ENCODE results near the gene FAM161A. TPM values are rescaled to one million over a fixed set of nuclear protein-coding genes. Genes with fewer than 3 reads are reported as not detected.
"Not testable (repeated sequence)": the region's sequence is repeated elsewhere in the genome, so short reads cannot be mapped to it uniquely, and the experiment has no call there.

Gene FAM161A
- total RNA-seq, 1 experiment from 2014 or later, result 10.1 TPM

DNA sequence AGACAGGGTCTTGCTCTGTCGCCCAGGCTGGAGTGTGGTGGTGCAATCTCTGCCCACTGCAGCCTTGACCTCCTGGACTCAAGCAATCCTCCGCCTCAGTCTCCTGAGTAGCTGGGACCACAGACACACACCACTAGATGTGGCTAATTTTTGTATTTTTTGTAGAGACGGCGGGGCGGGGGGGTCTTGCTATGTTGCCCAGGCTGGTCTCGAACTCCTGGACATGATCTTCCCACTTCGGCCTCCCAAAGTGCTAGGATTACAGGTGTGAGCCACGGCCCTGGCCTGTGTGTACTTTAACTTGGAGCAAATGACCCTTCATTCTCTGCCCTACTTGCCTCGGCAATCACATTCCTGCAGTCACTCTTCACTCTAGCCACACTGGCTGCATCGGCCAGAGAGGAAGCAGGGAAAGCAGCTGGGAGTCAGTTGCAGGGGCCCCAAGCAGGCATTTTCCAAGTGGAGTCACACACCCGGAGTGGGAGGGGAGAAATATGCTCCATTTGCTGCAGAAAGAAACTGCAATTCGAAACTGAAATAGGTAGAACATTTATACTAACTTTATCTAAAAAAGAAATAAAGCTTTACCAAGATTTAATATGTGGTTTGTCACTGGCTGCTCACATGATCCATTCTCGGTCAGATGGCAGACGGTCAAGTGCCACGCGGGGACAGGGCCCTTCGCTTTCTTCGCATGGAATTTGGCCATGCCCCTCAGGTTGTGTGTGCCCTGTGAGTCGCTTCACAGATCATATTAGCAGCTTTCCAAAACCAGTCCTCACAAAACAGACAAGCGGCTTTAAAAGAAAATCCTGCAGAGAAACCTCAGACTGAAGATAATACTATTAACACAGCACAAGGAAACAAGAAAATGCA is 37.1 kb downstream of the FAM161A start:
- no peak for ATAC-seq
- ChIA-PET CTCF (no interaction called here), POLR2A (no interaction called here)
- H3K9me3 ChIP-seq (ENCODE audit: control insufficient read depth, insufficient read depth, low read depth, low read length), result no peaks in the 10 kb centered on the region
- H3K27me3 ChIP-seq (ENCODE audit: control insufficient read depth, insufficient read depth, low read length), result no peaks in the 10 kb centered on the region; the same call in 1 of the 2 replicates
- TF ChIP-seq POLR2AphosphoS5 (IDR thresholded peaks at IDR 0.05; ENCODE audit: low read depth, low read length), result no peak
- no peak for TF ChIP-seq TCF7L2 (IDR thresholded peaks at IDR 0.05; ENCODE audit: low read depth, low read length)
- TF ChIP-seq, protein P1, sequence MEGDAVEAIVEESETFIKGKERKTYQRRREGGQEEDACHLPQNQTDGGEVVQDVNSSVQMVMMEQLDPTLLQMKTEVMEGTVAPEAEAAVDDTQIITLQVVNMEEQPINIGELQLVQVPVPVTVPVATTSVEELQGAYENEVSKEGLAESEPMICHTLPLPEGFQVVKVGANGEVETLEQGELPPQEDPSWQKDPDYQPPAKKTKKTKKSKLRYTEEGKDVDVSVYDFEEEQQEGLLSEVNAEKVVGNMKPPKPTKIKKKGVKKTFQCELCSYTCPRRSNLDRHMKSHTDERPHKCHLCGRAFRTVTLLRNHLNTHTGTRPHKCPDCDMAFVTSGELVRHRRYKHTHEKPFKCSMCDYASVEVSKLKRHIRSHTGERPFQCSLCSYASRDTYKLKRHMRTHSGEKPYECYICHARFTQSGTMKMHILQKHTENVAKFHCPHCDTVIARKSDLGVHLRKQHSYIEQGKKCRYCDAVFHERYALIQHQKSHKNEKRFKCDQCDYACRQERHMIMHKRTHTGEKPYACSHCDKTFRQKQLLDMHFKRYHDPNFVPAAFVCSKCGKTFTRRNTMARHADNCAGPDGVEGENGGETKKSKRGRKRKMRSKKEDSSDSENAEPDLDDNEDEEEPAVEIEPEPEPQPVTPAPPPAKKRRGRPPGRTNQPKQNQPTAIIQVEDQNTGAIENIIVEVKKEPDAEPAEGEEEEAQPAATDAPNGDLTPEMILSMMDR (IDR thresholded peaks at IDR 0.05), result no peak
- TF ChIP-seq, protein P2, sequence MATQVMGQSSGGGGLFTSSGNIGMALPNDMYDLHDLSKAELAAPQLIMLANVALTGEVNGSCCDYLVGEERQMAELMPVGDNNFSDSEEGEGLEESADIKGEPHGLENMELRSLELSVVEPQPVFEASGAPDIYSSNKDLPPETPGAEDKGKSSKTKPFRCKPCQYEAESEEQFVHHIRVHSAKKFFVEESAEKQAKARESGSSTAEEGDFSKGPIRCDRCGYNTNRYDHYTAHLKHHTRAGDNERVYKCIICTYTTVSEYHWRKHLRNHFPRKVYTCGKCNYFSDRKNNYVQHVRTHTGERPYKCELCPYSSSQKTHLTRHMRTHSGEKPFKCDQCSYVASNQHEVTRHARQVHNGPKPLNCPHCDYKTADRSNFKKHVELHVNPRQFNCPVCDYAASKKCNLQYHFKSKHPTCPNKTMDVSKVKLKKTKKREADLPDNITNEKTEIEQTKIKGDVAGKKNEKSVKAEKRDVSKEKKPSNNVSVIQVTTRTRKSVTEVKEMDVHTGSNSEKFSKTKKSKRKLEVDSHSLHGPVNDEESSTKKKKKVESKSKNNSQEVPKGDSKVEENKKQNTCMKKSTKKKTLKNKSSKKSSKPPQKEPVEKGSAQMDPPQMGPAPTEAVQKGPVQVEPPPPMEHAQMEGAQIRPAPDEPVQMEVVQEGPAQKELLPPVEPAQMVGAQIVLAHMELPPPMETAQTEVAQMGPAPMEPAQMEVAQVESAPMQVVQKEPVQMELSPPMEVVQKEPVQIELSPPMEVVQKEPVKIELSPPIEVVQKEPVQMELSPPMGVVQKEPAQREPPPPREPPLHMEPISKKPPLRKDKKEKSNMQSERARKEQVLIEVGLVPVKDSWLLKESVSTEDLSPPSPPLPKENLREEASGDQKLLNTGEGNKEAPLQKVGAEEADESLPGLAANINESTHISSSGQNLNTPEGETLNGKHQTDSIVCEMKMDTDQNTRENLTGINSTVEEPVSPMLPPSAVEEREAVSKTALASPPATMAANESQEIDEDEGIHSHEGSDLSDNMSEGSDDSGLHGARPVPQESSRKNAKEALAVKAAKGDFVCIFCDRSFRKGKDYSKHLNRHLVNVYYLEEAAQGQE (IDR thresholded peaks at IDR 0.05; ENCODE audit: insufficient read depth in 1 of 2, low read depth in 2 of 2, low read length in 1 of 2), result no peak
- TF ChIP-seq SIN3A (IDR thresholded peaks at IDR 0.05; ENCODE audit: borderline replicate concordance, insufficient read depth, low read depth, low read length), result no peak
- H3K27ac ChIP-seq (ENCODE audit: low read length), result no peak overlapping the region
- intact Hi-C loops (cut with micrococcal nuclease; ENCODE audit: unreplicated experiment), result no loop called here
- no TSS peak for BruUV-seq (replicated peaks)
- no peaks in the 10 kb centered on the region for H3K4me1 ChIP-seq (ENCODE audit: control insufficient read depth, insufficient read depth, low read length)
- H3K36me3 ChIP-seq (ENCODE audit: control insufficient read depth, insufficient read depth, low read length), result no peaks in the 10 kb centered on the region
- in situ Hi-C loops (cut with HindIII; ENCODE audit: low pct_unique_long_range_greater_than_20kb, low sequenced_read_pairs), result no loop called here
- DNase-seq (ENCODE audit: low read depth, low spot score), result no peak
- no peak overlapping the region for H3K4me3 ChIP-seq (ENCODE audit: low read depth in 2 of 2, low read length in 2 of 2)

- in situ Hi-C loops (cut with HindIII; ENCODE audit: low pct_unique_long_range_greater_than_20kb, low sequenced_read_pairs) (no loop called here), intact Hi-C loops (cut with micrococcal nuclease; ENCODE audit: unreplicated experiment) (no loop called here)
- no peaks in the 10 kb centered on the region; the same call in 1 of the 2 replicates for H3K27me3 ChIP-seq (ENCODE audit: control insufficient read depth, insufficient read depth, low read length)
- no peak for DNase-seq (ENCODE audit: low read depth, low spot score)
- H3K4me1 ChIP-seq (ENCODE audit: control insufficient read depth, insufficient read depth, low read length), result no peaks in the 10 kb centered on the region
- no TSS peak for BruUV-seq (replicated peaks)
- ATAC-seq, result no peak
- CTCF ChIA-PET, result no interaction called here
- TF ChIP-seq TCF7L2 (IDR thresholded peaks at IDR 0.05; ENCODE audit: low read depth, low read length) (no peak), SIN3A (IDR thresholded peaks at IDR 0.05; ENCODE audit: borderline replicate concordance, insufficient read depth, low read depth, low read length) (no peak), POLR2AphosphoS5 (IDR thresholded peaks at IDR 0.05; ENCODE audit: low read depth, low read length) (no peak)
- TF ChIP-seq, protein P2 (IDR thresholded peaks at IDR 0.05; ENCODE audit: insufficient read depth in 1 of 2, low read depth in 2 of 2, low read length in 1 of 2), result no peak
- TF ChIP-seq, protein P1 (IDR thresholded peaks at IDR 0.05), result no peak
- POLR2A ChIA-PET, result no interaction called here
- H3K27ac ChIP-seq (ENCODE audit: low read length), result no peak overlapping the region
- H3K9me3 ChIP-seq (ENCODE audit: control insufficient read depth, insufficient read depth, low read depth, low read length), result no peaks in the 10 kb centered on the region
- H3K4me3 ChIP-seq (ENCODE audit: low read depth in 2 of 2, low read length in 2 of 2), result no peak overlapping the region
- no peaks in the 10 kb centered on the region for H3K36me3 ChIP-seq (ENCODE audit: control insufficient read depth, insufficient read depth, low read length)
Measured at GRCh38 chr2:61814539-61815160, 39.2 kb downstream of the FAM161A start.

DNA sequence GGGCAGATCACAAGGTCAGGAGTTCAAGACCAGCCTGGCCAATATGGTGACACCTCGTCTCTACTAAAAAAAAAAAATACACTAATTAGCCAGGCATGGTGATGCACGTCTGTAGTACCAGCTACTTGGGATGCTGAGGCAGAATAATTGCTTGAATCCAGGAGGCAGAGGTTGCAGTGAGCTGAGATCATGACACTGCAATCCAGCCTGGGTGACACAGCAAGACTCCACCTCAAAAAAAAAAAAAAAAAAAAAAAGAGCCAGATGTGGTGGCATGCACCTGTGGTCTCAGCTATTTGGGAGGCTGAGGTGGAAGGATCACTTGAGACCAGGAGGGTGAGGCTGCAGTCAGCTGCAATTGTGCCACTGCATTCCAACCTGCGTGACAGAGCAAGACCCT is 40.5 kb downstream of the FAM161A start:
- BruUV-seq (replicated peaks); H3K4me3 ChIP-seq (ENCODE audit: low read depth in 2 of 2, low read length in 2 of 2); intact Hi-C loops (cut with micrococcal nuclease; ENCODE audit: unreplicated experiment); in situ Hi-C loops (cut with HindIII; ENCODE audit: low pct_unique_long_range_greater_than_20kb, low sequenced_read_pairs); H3K27me3 ChIP-seq (ENCODE audit: control insufficient read depth, insufficient read depth, low read length); ATAC-seq; DNase-seq (ENCODE audit: low read depth, low spot score); H3K36me3 ChIP-seq (ENCODE audit: control insufficient read depth, insufficient read depth, low read length); H3K9me3 ChIP-seq (ENCODE audit: control insufficient read depth, insufficient read depth, low read depth, low read length); H3K27ac ChIP-seq (ENCODE audit: low read length); H3K4me1 ChIP-seq (ENCODE audit: control insufficient read depth, insufficient read depth, low read length): not testable (repeated sequence)
- CTCF ChIA-PET, result interaction anchor here (0.6 kb wide), 1 partner anchor 38 kb away, joined by 3 read pairs; no protein-coding TSS in a partner anchor
- POLR2A ChIA-PET, result interaction anchor here (0.6 kb wide), 1 partner anchor 93 kb away, joined by 3 read pairs; no protein-coding TSS in a partner anchor
